Measurements from ENCODE around the gene DLGAP5. TPM values are rescaled to one million over a fixed set of nuclear protein-coding genes. Genes with fewer than 3 reads are reported as not detected.

Gene DLGAP5
- polyA plus RNA-seq, 1 experiment: 8.9 TPM

DNA sequence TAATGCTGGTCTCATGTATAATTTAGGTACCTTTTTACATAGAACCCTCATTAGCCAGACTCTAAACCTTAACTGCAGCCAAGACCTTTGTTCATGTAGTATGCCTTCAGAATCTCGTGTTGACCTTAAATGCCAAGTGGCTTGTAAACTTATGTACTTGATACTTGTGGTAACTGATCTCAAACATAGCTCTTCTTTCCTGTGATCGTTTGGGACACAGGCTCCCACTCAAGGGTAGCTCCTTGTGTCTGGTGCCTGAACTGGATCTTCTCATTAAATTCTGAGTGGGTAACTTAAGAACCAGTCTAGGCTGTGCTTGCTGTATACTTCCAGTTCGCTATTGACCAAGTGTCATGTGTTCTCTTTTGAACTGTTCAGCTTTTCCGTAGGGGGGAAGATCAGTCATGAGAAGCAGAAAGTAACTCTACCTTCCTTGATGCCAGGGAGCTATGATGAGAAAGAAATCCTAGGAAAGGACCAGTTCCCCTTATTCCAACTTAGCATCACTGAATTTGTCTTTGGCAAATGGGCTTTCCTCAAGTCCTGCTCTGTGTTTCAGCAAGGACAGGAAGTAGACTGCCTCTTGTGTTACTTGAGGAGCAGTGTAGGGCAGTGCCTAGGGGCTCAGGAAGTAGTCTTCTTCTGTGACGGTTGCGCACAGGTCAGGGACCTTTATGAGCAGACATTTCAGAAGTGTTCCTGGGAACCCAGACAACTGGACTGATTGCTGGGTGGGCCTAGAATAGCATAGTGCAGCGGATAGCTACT lies 59.8 kb downstream of the DLGAP5 start:
- peak overlapping the region; percentile 10 for H3K4me3 ChIP-seq (ENCODE audit: low read depth, low read length)
- no peak for DNase-seq (ENCODE audit: low read depth)
- no peaks in the 10 kb centered on the region for H3K36me3 ChIP-seq (ENCODE audit: control insufficient read depth, insufficient read depth, low read length)
- CTCF ChIA-PET: interaction anchor here (0.7 to 2.0 kb wide), 7 partner anchors 29 to 51 kb away, joined by 3 to 8 read pairs (median 3); no protein-coding TSS in a partner anchor
- no peaks in the 10 kb centered on the region for H3K27me3 ChIP-seq (ENCODE audit: control insufficient read depth, insufficient read depth, low read length)
- POLR2A ChIA-PET: no interaction called here
- 0 out of 2 replicates have a peak, but pooled peaks have one; percentile 5 for TF ChIP-seq CTCF (IDR thresholded peaks at IDR 0.05; ENCODE audit: insufficient read depth, low read depth, low read length)

DNA sequence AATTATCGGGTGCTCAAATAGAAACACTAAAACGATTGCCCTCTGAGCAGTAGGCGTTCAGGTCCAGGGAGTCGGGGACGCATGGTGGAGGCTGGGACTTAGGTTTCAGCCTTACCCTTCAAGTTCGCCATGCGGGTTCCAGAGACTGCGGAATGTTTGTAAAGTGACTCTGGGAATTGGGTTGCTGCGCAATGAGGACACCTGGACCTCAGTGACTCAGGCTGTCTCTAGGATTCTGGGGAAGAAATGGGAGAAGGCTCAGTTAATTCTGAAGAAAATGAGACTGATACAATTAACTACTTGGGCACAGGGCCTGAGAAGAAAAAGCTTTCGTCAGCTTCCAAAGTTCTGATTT lies 61.2 kb downstream of the DLGAP5 start:
- no peak for DNase-seq (ENCODE audit: low read depth)
- ChIA-PET CTCF (interaction anchor here (0.9 to 1.9 kb wide), 5 partner anchors 13 to 79 kb away, joined by 3 to 8 read pairs (median 5); partner anchors contain the start of gene MAPK1IP1L), POLR2A (interaction anchor here (1.1 kb wide), 1 partner anchor 11 kb away, joined by 3 read pairs; no protein-coding TSS in a partner anchor)
- Histone ChIP-seq H3K27me3 (ENCODE audit: control insufficient read depth, insufficient read depth, low read length) (no peaks in the 10 kb centered on the region), H3K4me3 (ENCODE audit: low read depth, low read length) (peak overlapping the region; percentile 83), H3K36me3 (ENCODE audit: control insufficient read depth, insufficient read depth, low read length) (no peaks in the 10 kb centered on the region)
- TF ChIP-seq CTCF (IDR thresholded peaks at IDR 0.05; ENCODE audit: insufficient read depth, low read depth, low read length): no peak

DNA sequence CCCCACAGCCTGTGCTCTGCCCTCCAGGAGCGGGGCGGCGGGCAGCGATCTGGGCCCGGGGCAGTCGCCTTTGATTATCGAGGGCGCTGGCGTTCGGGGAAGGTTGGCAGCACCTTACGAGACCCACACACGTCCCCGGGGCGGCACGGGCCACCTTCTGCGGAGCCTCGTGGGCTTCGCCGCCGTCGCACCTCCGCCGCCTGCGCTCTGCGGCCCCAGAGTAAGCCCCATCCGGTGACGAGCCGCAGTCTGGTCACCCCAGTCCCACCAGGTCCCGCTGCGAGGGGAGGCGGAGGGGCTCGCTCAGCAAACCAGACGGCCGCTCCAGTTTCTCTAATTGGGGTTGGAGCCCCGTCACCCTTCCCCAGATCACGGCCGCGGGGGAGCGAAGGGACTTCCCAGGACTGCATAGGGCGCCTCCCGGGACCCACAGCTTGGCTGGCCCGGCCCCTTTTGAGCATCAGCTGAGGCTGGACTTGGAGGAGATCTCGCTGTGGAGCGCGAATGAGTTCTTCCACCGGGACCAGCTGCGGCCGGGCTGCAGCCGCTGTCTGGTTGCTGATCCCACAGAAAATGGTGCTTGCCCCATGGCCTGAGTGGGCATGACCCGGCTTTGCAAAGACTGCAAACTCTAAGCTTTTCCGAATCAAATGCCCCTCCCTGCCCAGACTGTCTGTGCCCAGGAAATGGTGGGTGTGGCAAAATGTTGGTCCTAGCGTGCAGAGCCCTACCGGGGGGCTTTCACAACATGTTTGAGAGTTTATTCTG lies 61.8 kb downstream of the DLGAP5 start:
- Histone ChIP-seq H3K4me3 (ENCODE audit: low read depth, low read length) (peak overlapping the region; percentile 83), H3K36me3 (ENCODE audit: control insufficient read depth, insufficient read depth, low read length) (no peaks in the 10 kb centered on the region), H3K27me3 (ENCODE audit: control insufficient read depth, insufficient read depth, low read length) (no peaks in the 10 kb centered on the region)
- DNase-seq (ENCODE audit: low read depth): no peak
- ChIA-PET CTCF (interaction anchor here (0.9 to 1.9 kb wide), 5 partner anchors 12 to 78 kb away, joined by 3 to 8 read pairs (median 5); partner anchors contain the start of gene MAPK1IP1L), POLR2A (interaction anchor here (0.5 to 1.1 kb wide), 2 partner anchors 11 to 30 kb away, joined by 3 to 5 read pairs; no protein-coding TSS in a partner anchor)
- no peak for TF ChIP-seq CTCF (IDR thresholded peaks at IDR 0.05; ENCODE audit: insufficient read depth, low read depth, low read length)

- ChIA-PET CTCF (interaction anchor here (1.3 to 1.9 kb wide), 4 partner anchors 12 to 78 kb away, joined by 3 to 8 read pairs (median 6); partner anchors contain the start of gene MAPK1IP1L), POLR2A (interaction anchor here (0.5 kb wide), 1 partner anchor 29 kb away, joined by 5 read pairs; no protein-coding TSS in a partner anchor)
- no peak for DNase-seq (ENCODE audit: low read depth)
- TF ChIP-seq CTCF (IDR thresholded peaks at IDR 0.05; ENCODE audit: insufficient read depth, low read depth, low read length): no peak
- no peaks in the 10 kb centered on the region for H3K36me3 ChIP-seq (ENCODE audit: control insufficient read depth, insufficient read depth, low read length)
- no peaks in the 10 kb centered on the region for H3K27me3 ChIP-seq (ENCODE audit: control insufficient read depth, insufficient read depth, low read length)
- H3K4me3 ChIP-seq (ENCODE audit: low read depth, low read length): peak within 1 kb of the TSS; percentile 83
Measured at GRCh38 chr14:55129086-55129427, 62.3 kb downstream of the DLGAP5 start, which contains the start of gene LGALS3. Gene LGALS3, plus strand, starts transcription at chr14:55129252. Its CDS starts 8,122 bp downstream, at chr14:55137374.

All from BJ (cell line).